Panc1 (cell line): ENCODE measurements around the gene ORM1. TPM values are rescaled to one million over a fixed set of nuclear protein-coding genes. Genes with fewer than 3 reads are reported as not detected.

Source experiments
- ATAC-seq: fragments of 200-7000 bp; cut with Tn5 transposase; 2 replicates; pipeline ENCODE4 v1.9.1; 2020; ENCODE audit warnings: mild to moderate bottlenecking, moderate library complexity
- BruUV-seq: library from RNA; stranded (reverse); fragments of 400-500 nt; replicated peaks from 2 replicates; lab custom pipeline; 2021; lab: Mats Ljungman, UMichigan
- CTCF ChIA-PET: fragments of 300-600 bp; sonication (Branson Sonifier 250); formaldehyde crosslinking; loops from one replicate; lab custom pipeline; 2022; ENCODE audit warnings: antibody characterized with exemption; lab: Charles Lee
- POLR2A ChIA-PET: fragments of 300-600 bp; sonication (Branson Sonifier 250); formaldehyde crosslinking; loops from one replicate; lab custom pipeline; 2022; ENCODE audit warnings: antibody characterized with exemption; lab: Charles Lee
- DNase-seq: peaks from one replicate; pipeline ENCODE4 v3.0.0-alpha.2; 2010; ENCODE audit warnings: low read depth, low spot score
- H3K27ac ChIP-seq: 2 replicates; pipeline ENCODE4 v1.5.1; 2011; ENCODE audit warnings: mild to moderate bottlenecking, low read length, inconsistent platforms
- H3K27me3 ChIP-seq: fragments of 200-500 bp; sonication (Bioruptor generic); 2 replicates; pipeline ENCODE4 v1.6.0; 2014; ENCODE audit warnings: low read length, inconsistent platforms; ENCODE audit not compliant: control insufficient read depth, insufficient read depth
- H3K36me3 ChIP-seq: fragments of 200-500 bp; sonication (Bioruptor generic); 2 replicates; pipeline ENCODE4 v1.5.1; 2014; ENCODE audit warnings: inconsistent platforms, mild to moderate bottlenecking, low read length, moderate library complexity; ENCODE audit not compliant: control insufficient read depth, insufficient read depth
- H3K4me1 ChIP-seq: 2 replicates; pipeline ENCODE4 v1.5.1; 2011; ENCODE audit warnings: inconsistent platforms, mild to moderate bottlenecking, low read length, moderate library complexity; ENCODE audit not compliant: control insufficient read depth, insufficient read depth
- H3K4me3 ChIP-seq, 2 experiments: 2 replicates each; pipeline ENCODE4 v1.5.1; 2011 to 2012; ENCODE audit warnings: low read depth in 2 of 2, low read length in 2 of 2, mild to moderate bottlenecking in 2 of 2, inconsistent platforms in 1 of 2, moderate library complexity in 1 of 2
- H3K9me3 ChIP-seq: fragments of 200-500 bp; sonication (Bioruptor generic); 2 replicates; pipeline ENCODE4 v1.5.1; 2014; ENCODE audit warnings: low read depth, mild to moderate bottlenecking, inconsistent platforms, low read length, moderate library complexity; ENCODE audit not compliant: control insufficient read depth, insufficient read depth
- CTCF ChIP-seq: fragments of 450-650 bp; IDR thresholded peaks from 2 replicates; pipeline ENCODE4 v1.5.1; 2017; ENCODE audit warnings: mild to moderate bottlenecking
- POLR2AphosphoS5 ChIP-seq: IDR thresholded peaks from 2 replicates; pipeline ENCODE4 v1.6.1; 2012; ENCODE audit warnings: mild to moderate bottlenecking, low read depth, low read length, moderate library complexity
- REST ChIP-seq, 2 experiments: IDR thresholded peaks; 2 replicates each; pipeline ENCODE4 v1.6.1; 2011 to 2012; ENCODE audit warnings: low read depth in 2 of 2, control low read depth in 1 of 2, low read length in 1 of 2, mild to moderate bottlenecking in 1 of 2, moderate library complexity in 1 of 2; ENCODE audit not compliant: insufficient read depth in 1 of 2
- SIN3A ChIP-seq: IDR thresholded peaks from 2 replicates; pipeline ENCODE4 v1.6.1; 2012; ENCODE audit warnings: low read depth, mild to moderate bottlenecking, low read length, moderate library complexity, borderline replicate concordance; ENCODE audit not compliant: insufficient read depth
- TCF7L2 ChIP-seq: IDR thresholded peaks from 2 replicates; pipeline ENCODE4 v1.6.1; 2011; ENCODE audit warnings: mild to moderate bottlenecking, low read depth, low read length, inconsistent platforms
- in situ Hi-C: cut with HindIII; loops from 2 replicates; pipeline ENCODE4 v1.10.0; 2016; ENCODE audit warnings: low sequenced_read_pairs, low pct_unique_long_range_greater_than_20kb
- intact Hi-C: fragments of 100-400 bp; cut with micrococcal nuclease; formaldehyde crosslinking; loops from one replicate; pipeline ENCODE4 v1.10.0; 2022; ENCODE audit not compliant: unreplicated experiment
- total RNA-seq: library from RNA; stranded (reverse); gene quantifications from one replicate; pipeline ENCODE4 v1.2.1, GENCODE V29; 2021; ENCODE audit not compliant: unreplicated experiment

The ORM1 gene
- total RNA-seq, 1 experiment from 2014 or later, result 3.5 TPM

GRCh38 chr9:114303571-114303970 lies 19.3 kb upstream of the ORM1 start:
- intact Hi-C loops, result loop anchor here (5.0 kb wide), 1 partner anchor 221 kb away; no protein-coding TSS in a partner anchor
- ChIA-PET POLR2A (interaction anchor here (0.7 kb wide), 1 partner anchor 149 kb away, joined by 8 read pairs; no protein-coding TSS in a partner anchor), CTCF (no interaction called here)
- Histone ChIP-seq H3K4me3 (no peak overlapping the region), H3K27ac (no peak overlapping the region), H3K36me3 (no peaks in the 10 kb centered on the region), H3K4me1 (no peaks in the 10 kb centered on the region), H3K27me3 (no peaks in the 10 kb centered on the region), H3K9me3 (no peaks in the 10 kb centered on the region)
- TF ChIP-seq REST (IDR thresholded peaks at IDR 0.05; ENCODE audit: insufficient read depth in 1 of 2, low read depth in 2 of 2, low read length in 1 of 2) (no peak), CTCF (no peak), SIN3A (no peak), POLR2AphosphoS5 (no peak), TCF7L2 (no peak)
- DNase-seq, result no peak
- in situ Hi-C loops, result no loop called here
- BruUV-seq, result no TSS peak
- no peak for ATAC-seq

GRCh38 chr9:114303977-114304376 lies 18.9 kb upstream of the ORM1 start:
- BruUV-seq, result no TSS peak
- no peak overlapping the region for H3K4me3 ChIP-seq
- H3K36me3 ChIP-seq, result no peaks in the 10 kb centered on the region
- in situ Hi-C loops (no loop called here), intact Hi-C loops (loop anchor here (5.0 kb wide), 1 partner anchor 222 kb away; no protein-coding TSS in a partner anchor)
- TF ChIP-seq TCF7L2, result no peak
- TF ChIP-seq POLR2AphosphoS5, result no peak
- TF ChIP-seq REST (IDR thresholded peaks at IDR 0.05; ENCODE audit: insufficient read depth in 1 of 2, low read depth in 2 of 2, low read length in 1 of 2), result no peak
- no peaks in the 10 kb centered on the region for H3K9me3 ChIP-seq
- H3K4me1 ChIP-seq, result no peaks in the 10 kb centered on the region
- POLR2A ChIA-PET, result no interaction called here
- CTCF ChIA-PET, result no interaction called here
- H3K27ac ChIP-seq, result no peak overlapping the region
- DNase-seq, result no peak
- H3K27me3 ChIP-seq, result no peaks in the 10 kb centered on the region
- ATAC-seq, result no peak
